Ishikawa (cell line): ENCODE results near the gene GPR84.

Experiments
- EP300 ChIP-seq: IDR thresholded peaks from 2 replicates; pipeline ENCODE4 v1.6.1; 2012; ENCODE audit warnings: borderline replicate concordance
- FOXM1 ChIP-seq: IDR thresholded peaks from 2 replicates; pipeline ENCODE4 v1.6.1; 2012; ENCODE audit warnings: low read depth, borderline replicate concordance
- MAX ChIP-seq: IDR thresholded peaks from 2 replicates; pipeline ENCODE4 v1.6.1; 2012
- NFIC ChIP-seq: IDR thresholded peaks from 2 replicates; pipeline ENCODE4 v1.6.1; 2012
- TAF1 ChIP-seq: IDR thresholded peaks from 2 replicates; pipeline ENCODE4 v1.6.1; 2012; ENCODE audit warnings: low read depth, mild to moderate bottlenecking
- TCF12 ChIP-seq: IDR thresholded peaks from 2 replicates; pipeline ENCODE4 v1.6.1; 2012; ENCODE audit warnings: low read depth
- TF ChIP-seq, protein P1 (sequence below): IDR thresholded peaks from 2 replicates; pipeline ENCODE4 v1.6.1; 2012; ENCODE audit warnings: low read depth, mild to moderate bottlenecking

GPR84 gene

DNA sequence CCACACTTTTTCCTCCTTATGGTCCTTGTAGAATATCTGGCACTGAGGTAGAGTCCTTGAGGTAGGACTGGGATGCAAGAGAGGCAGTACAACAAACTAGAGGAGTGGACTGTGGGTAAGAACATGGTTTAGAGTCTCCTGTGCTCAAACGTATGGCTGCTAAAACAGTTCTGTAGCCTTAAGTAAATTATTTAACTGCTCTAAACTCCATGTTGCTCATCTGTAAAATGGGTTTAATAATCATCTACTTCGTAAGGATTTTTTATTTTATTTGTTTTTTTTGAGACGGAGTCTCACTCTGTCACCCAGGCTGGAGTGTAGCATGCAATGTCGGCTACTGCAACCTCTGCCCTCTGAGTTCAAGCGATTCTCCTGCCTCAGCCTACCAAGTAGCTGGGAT lies 42.9 kb downstream of the GPR84 start:
- TF ChIP-seq TCF12 (no peak), TAF1 (no peak), FOXM1 (no peak), NFIC (no peak), EP300 (no peak), MAX (no peak)
- TF ChIP-seq, protein P1, sequence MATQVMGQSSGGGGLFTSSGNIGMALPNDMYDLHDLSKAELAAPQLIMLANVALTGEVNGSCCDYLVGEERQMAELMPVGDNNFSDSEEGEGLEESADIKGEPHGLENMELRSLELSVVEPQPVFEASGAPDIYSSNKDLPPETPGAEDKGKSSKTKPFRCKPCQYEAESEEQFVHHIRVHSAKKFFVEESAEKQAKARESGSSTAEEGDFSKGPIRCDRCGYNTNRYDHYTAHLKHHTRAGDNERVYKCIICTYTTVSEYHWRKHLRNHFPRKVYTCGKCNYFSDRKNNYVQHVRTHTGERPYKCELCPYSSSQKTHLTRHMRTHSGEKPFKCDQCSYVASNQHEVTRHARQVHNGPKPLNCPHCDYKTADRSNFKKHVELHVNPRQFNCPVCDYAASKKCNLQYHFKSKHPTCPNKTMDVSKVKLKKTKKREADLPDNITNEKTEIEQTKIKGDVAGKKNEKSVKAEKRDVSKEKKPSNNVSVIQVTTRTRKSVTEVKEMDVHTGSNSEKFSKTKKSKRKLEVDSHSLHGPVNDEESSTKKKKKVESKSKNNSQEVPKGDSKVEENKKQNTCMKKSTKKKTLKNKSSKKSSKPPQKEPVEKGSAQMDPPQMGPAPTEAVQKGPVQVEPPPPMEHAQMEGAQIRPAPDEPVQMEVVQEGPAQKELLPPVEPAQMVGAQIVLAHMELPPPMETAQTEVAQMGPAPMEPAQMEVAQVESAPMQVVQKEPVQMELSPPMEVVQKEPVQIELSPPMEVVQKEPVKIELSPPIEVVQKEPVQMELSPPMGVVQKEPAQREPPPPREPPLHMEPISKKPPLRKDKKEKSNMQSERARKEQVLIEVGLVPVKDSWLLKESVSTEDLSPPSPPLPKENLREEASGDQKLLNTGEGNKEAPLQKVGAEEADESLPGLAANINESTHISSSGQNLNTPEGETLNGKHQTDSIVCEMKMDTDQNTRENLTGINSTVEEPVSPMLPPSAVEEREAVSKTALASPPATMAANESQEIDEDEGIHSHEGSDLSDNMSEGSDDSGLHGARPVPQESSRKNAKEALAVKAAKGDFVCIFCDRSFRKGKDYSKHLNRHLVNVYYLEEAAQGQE: no peak
